GM12891 (cell line): Measurements from ENCODE around the gene CPNE5.

Source experiments
- DNase-seq: peaks from one replicate; pipeline ENCODE4 v3.0.0; 2011; ENCODE audit warnings: low spot score; ENCODE audit not compliant: insufficient read length
- FAIRE-seq: peaks from 2 replicates; lab custom pipeline; 2011; peaks lifted over from hg19 to GRCh38; lab: Jason Lieb, UNC
- PAX5 ChIP-seq: IDR thresholded peaks from 2 replicates; pipeline ENCODE4 v1.6.1; 2011; ENCODE audit warnings: low read length, moderate library complexity, mild to moderate bottlenecking; ENCODE audit not compliant: insufficient read depth, severe bottlenecking
- POLR2A ChIP-seq: IDR thresholded peaks from 2 replicates; pipeline ENCODE4 v1.6.1; 2011; ENCODE audit warnings: low read depth, low read length, control low read depth
- POLR2AphosphoS5 ChIP-seq: IDR thresholded peaks from 2 replicates; pipeline ENCODE4 v1.6.1; 2011; ENCODE audit warnings: low read depth, low read length, control low read depth
- POU2F2 ChIP-seq: IDR thresholded peaks from 2 replicates; pipeline ENCODE4 v1.6.1; 2011; ENCODE audit warnings: low read depth, mild to moderate bottlenecking, control low read depth, low read length, moderate library complexity
- SPI1 ChIP-seq: IDR thresholded peaks from 2 replicates; pipeline ENCODE4 v1.6.1; 2011; ENCODE audit warnings: low read depth, low read length, control low read depth
- TAF1 ChIP-seq: IDR thresholded peaks from 2 replicates; pipeline ENCODE4 v1.6.1; 2011; ENCODE audit warnings: low read depth, low read length, control low read depth

Gene CPNE5

GRCh38 chr6:36794713-36795065 lies 44.6 kb downstream of the CPNE5 start:
- DNase-seq, result no peak
- TF ChIP-seq POU2F2 (no peak), POLR2AphosphoS5 (no peak), SPI1 (no peak), POLR2A (no peak), PAX5 (no peak), TAF1 (no peak)
- no peak for FAIRE-seq

DNA sequence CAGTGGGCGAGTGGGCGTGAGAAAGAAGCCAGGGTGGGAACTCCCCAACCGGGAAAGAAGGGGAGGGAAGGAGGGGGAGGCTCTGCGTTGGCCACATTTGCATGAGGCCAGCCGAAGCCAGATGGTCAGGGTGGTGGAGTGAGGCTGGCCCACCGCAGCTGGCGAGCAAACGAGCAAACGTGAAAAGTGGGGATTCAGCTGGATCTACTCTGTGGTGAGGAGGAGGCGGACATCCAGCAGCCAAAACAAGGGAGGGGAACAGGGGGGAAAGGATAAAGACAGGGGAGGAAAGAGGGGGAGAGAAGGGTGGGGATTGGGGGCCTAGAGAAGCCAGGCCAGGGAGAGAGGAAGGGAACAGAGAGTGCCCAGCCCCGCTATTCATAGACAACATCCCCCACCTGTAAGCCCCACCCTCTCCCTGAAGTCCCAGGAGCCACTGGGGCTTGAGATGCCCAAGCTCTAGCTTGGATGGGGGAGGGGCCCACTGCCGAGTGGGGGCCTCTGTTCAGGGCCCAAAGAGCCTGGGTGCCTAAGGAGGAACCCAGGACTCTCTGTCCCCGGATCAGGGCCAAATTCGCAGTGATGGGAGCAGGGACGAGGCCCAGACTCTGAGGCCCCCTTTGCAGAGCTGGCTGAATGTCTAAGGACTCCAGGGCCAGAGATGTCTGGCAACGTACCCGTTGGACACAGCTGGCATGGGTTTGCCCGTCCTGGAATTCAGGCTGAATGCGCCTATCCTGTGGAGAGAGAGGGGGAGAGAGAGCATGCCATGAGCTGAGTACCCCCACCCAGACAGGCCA lies 45.1 kb downstream of the CPNE5 start:
- TF ChIP-seq POU2F2 (peak; percentile 67; the same call in 1 of the 2 replicates), SPI1 (no peak)
- no peak for DNase-seq
- peak; percentile 45 for FAIRE-seq

- FAIRE-seq (no peak), DNase-seq (no peak)
- TF ChIP-seq PAX5 (no peak), POU2F2 (no peak), SPI1 (no peak), TAF1 (no peak), POLR2AphosphoS5 (no peak), POLR2A (no peak)
These were observed 45.8 kb downstream of the CPNE5 start for GRCh38 chr6:36793296-36793912.

DNA sequence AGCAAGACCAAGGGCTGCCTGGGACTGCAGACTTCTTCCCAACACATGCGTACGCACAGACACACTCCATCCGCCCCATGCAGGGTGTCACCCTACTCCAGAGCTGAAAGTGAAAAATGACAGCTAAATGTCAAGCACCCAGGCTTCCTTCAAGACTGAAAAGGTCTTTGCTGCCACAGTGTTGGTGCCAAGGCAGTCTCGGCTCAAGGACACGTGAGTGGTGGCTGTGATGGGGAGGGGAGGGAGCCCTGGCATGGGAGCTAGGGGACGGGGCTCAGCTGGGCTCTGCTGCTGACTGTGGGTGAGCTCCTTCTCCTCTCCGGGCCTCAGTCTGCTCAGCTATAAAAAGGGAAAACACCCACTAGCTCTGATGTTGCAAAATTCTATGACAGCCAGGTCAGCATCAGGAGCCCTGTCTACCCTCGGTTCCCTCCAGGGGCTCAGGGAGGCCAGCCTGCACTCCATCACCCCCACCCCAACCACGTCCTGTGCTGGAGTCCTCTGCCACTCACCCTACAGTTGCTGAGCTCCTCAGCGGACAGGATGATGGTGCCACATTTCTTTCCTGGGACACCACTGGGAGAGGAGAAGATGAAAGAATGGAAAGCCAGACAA lies 47.6 kb downstream of the CPNE5 start:
- TF ChIP-seq SPI1 (no peak), POU2F2 (no peak), TAF1 (no peak), POLR2AphosphoS5 (no peak), PAX5 (no peak), POLR2A (no peak)
- FAIRE-seq (peak; percentile 20), DNase-seq (no peak)

DNA sequence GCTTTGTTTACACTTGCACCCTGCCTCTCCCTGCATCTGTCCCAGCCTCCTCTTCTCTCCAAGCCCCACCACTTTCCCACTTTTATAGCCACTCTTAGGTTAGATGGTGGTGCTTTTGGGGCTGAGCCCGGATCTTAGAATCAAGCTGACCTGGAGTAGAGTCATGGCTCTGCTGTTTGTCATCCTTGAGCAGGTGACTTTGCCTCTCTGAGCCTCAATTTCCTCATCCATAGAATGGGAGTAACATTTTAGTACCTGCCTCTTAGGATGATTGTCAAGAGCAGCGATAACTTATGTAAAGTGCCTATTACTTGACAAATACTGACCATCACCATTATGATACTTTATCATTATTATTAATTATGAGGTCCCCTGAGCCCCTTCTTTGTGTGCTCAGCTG lies 48.2 kb downstream of the CPNE5 start:
- FAIRE-seq (no peak), DNase-seq (no peak)
- TF ChIP-seq POU2F2, result no peak
- no peak for TF ChIP-seq POLR2AphosphoS5
- no peak for TF ChIP-seq PAX5
- TF ChIP-seq POLR2A, result no peak
- TF ChIP-seq TAF1, result no peak
- TF ChIP-seq SPI1, result no peak

DNA sequence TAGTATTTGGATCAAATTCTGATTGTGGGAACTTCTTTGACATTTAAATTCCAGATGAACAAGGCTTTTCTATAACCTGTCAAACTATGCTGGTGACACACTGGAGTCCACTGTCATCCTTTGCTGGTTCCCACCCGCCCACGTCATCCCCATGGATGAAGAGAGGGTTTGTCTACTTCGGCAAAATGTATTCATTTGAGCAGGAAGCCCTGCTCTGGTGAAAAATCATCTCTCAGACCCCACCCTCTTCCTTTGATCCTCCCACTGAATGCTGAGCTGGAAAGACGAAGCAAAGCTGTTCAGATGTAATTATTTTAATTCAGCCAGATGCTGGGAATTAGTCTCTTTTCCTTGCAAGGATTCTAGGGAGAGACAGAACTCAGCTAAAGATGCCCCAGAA lies 50.5 kb downstream of the CPNE5 start:
- FAIRE-seq (no peak), DNase-seq (no peak)
- TF ChIP-seq POU2F2, result no peak
- TF ChIP-seq POLR2A, result no peak

DNA sequence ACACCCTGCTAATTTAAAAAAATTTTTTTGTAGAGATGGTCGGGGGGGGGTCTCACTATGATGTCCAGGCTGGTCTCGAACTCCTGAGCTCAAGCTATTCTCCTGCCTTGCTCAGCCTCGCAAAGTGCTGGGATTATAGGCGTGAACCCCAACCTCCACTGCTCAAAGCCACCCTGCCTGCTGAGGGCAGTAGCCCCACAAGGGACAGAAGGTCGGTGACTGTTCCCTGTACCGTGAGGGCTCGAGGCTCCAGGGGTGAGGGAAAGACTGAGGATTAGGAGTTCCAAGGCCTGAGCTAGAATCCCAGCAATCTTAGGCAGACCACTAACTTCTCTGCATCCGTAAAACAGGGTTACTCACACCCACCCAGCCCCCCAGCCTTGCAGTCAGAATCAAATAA lies 51.1 kb downstream of the CPNE5 start:
- FAIRE-seq, result no peak
- TF ChIP-seq TAF1 (no peak), PAX5 (no peak), POLR2AphosphoS5 (no peak), SPI1 (no peak), POLR2A (no peak), POU2F2 (no peak)
- DNase-seq, result no peak

DNA sequence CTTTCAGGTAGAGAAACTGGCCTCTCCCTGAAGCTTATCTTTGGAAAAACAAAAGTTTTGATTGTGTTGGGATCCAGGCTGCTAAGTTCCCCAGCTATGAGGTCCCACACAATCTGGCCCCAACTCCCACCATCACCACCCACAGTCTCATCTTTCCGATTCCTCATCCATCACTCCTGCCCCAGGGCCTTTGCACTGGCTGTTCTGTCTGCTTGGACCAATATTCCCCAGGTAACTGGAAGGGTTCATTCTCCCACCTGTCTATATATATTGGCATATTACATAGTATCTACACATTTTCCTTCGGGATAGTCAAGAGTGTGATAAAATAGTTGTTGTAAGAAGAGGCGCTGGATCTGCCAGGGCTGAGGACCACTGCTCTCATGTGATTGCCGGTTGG lies 52.0 kb downstream of the CPNE5 start:
- no peak for DNase-seq
- no peak for TF ChIP-seq SPI1
- no peak for TF ChIP-seq PAX5
- no peak for TF ChIP-seq POLR2A
- no peak for TF ChIP-seq POU2F2
- TF ChIP-seq POLR2AphosphoS5, result no peak
- no peak for TF ChIP-seq TAF1
- no peak for FAIRE-seq

DNA sequence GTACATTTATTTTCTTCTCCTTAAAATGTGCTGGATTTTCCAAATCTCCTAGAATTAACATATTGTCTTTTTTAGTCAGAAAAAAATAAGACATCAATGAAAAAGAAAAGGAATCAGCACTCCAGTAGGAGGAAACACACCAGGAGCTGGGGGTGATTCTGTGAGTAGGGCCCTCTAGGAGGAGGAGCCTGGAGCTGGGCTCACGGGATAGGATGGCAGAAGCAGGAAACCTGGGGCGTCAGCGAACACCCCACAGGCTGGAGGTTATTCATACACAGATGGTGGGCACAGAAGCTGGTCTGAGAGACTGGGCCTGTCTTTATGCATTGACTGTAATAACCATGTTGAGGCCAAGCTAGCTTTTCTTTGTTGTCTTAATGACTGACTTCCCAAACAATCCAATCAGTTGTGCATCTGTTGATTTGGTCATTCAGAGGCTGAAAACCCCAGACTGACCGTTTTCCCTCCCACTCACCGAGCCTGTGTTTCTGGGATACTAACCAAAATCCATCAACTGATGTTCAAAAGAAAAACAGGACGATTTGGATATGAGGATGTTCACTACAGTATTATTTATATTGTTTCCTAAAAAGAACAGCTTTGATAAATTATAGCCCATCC lies 53.1 kb downstream of the CPNE5 start:
- FAIRE-seq, result no peak

More for the DNA sequence above, 53.1 kb downstream of the CPNE5 start:
- DNase-seq, result no peak
- no peak for TF ChIP-seq PAX5
- no peak for TF ChIP-seq POLR2A
- no peak for TF ChIP-seq SPI1
- no peak for TF ChIP-seq POLR2AphosphoS5
- TF ChIP-seq POU2F2, result no peak
- no peak for TF ChIP-seq TAF1
